Epidermal melanocyte (primary cell): ENCODE data around the gene NRF1.

Experiments used
- DNase-seq: peaks from one replicate; pipeline ENCODE4 v3.0.0; 2011; ENCODE audit warnings: low spot score; ENCODE audit not compliant: insufficient read length

The NRF1 gene

GRCh38 chr7:129734400-129734799, 122.9 kb downstream of the NRF1 start:
- DNase-seq: no peak

GRCh38 chr7:129739427-129739826, 127.9 kb downstream of the NRF1 start:
- DNase-seq: no peak

DNA sequence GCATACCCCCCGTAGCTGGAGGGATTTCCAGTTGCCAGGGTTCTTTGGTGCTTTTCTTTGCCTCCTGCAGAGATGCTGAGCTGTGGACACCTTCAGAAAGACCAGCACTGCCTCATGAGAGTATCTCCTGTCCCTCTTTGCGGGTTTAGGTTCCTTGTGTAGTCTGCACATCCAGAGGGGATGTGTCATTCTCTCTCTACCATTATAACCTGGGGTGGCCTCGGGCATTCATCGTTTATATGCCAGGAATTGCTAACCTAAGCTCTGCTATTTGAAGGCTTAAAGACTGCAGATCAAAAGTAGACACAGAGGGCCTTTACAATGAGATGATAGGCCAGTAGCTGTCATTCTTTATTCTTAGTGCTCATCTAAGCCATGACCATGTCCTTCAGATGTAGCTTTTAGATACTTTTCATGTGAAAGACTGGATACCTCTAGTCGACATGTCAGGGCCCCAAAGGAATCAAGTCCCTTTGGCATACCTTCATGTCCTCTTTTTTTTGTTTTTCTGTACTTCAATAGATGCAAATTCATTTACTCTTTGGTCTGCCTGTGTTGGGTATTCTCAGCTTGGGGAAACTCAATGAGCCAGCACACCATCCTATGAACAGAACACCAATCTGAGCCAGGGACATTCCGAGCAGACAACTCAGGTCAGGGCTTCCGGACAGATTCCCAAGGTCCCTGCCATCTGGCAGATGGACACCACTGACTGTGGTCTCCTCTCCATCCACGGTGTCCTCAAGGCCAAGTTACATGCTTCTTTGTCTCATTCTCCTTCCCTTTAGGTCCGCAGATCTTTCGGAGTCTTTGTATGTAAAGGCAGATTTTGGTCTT, 129.3 kb downstream of the NRF1 start:
- DNase-seq: no peak

DNA sequence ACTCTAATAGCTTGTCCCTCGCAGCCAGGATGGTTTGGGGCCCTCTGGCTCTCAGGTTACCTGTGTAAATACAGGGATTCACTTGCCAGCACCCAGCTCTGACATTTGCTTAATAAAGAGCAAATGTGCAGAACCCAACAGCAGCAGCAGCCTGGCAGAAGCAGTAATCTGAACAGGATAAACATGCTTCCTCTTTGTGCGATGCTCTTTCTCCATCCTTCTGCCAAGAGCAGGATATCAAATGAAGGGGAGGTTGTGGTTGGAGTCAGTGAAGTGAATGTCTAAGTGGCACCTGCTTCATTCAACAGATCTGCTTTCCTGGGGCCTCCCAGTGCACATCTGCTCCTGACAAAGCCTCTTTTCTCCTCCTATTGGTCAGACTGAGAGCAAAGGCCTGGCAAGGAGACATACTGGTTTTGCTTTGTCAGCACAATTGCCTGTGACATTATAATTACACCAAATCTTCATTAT, 130.3 kb downstream of the NRF1 start:
- no peak for DNase-seq

- no peak for DNase-seq
These were observed 130.7 kb downstream of the NRF1 start for GRCh38 chr7:129742256-129742655.

- no peak for DNase-seq
These were observed 135.5 kb downstream of the NRF1 start for GRCh38 chr7:129746857-129747529.

DNA sequence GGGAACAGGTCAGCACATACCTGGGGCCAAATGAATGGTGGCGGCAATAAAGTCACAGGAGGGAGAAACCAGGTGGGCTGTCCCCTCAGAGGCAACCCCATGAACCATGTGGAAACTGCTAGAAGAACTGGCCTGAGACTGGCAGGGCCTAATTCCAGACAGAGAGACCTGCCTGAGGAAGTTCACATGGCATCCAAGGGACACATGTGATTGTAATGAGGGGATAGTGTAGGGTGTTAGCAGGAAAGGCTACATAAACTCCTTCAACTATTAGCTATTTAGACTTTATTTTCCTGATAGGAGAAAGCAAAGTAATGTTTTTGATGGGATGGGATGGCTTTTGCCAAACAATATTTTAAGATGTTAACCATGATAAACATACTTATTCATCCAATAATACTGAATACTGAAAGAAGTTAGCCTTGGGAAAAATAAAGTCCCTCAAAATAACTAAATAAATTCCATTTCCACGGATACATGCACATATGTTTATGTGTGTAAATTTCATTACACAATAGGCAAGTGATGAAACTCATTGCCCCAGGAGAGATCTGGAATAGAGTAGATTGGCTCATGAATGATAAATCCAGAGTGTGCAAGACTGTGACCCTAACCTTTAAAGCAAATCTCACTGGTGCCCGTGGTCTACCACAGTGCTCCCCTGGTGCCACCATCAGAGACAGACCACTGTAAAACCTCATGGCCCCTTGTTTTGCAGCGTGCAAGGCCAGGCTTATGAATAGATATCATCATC, 137.0 kb downstream of the NRF1 start:
- DNase-seq: no peak

GRCh38 chr7:129750091-129750490, 138.6 kb downstream of the NRF1 start:
- DNase-seq: no peak

GRCh38 chr7:129750501-129750900, 139.0 kb downstream of the NRF1 start:
- DNase-seq: no peak

GRCh38 chr7:129751916-129752315, 140.4 kb downstream of the NRF1 start:
- DNase-seq: no peak

- no peak for DNase-seq
These were observed 141.2 kb downstream of the NRF1 start for GRCh38 chr7:129752760-129753159.

DNA sequence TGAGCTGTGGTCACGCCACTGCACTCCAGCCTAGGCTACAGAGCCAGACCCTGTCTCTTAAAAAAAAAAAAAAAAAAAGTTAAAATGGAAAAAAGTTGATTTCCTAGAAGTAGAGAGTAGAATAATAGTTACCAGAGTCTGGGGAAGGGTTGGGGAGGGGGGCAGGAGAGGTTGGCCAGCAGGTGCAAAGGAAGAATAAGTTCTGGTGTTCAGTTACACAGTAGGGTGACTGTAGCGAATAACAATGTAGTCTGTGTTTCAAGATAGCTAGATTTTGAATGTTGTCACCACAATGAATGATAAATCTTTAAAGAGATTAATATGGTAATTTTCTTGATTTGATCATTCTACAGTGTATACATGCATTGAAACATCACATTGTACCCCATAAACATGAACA, 142.9 kb downstream of the NRF1 start:
- DNase-seq: no peak

DNA sequence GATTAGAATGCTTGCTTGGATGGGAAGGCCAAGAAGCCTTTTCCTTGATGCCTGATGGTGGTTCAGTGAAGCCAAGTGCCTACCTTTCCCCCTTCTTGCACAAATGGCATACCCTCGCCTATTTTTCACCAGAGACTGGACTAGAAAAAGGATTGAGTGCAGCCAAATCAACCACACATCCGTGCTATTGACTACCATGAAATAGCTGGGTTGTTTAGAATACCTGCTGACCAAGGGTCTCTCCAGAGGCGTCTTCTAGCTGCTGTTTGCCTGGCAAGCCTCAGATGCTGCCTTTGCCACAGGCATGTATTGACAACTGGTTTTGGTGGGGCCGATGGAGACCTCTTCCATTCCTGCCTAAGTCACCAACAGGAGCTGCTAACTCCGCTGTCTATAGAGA, 146.5 kb downstream of the NRF1 start:
- no peak for DNase-seq

- no peak for DNase-seq
These were observed 151.0 kb downstream of the NRF1 start for GRCh38 chr7:129762387-129762969.

- DNase-seq: no peak
These were observed 152.9 kb downstream of the NRF1 start for GRCh38 chr7:129764247-129765084.

DNA sequence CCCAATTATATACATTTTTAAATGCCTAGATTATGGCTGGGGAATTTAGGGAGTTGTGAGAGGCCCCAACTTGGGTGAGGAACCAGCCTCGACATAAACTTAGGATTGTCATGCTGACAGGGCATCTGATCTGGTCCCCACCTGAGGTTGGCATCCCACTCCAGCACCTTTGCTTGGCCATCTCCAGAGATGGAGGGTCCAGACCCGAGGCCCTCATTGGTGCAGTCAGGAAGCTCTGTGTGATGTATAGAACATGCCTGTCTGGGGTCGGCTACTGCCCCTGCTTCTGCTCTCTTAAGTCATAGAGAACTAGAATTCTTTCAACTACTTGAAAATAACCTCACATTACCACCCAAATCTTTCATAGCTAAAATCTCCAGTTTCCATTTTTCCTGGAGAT, 153.8 kb downstream of the NRF1 start:
- no peak for DNase-seq

- DNase-seq: no peak
These were observed 155.8 kb downstream of the NRF1 start for GRCh38 chr7:129767120-129768015.

- no peak for DNase-seq
These were observed 157.3 kb downstream of the NRF1 start for GRCh38 chr7:129768614-129769399.

- DNase-seq: no peak
These were observed 157.9 kb downstream of the NRF1 start for GRCh38 chr7:129769400-129769774.
